IMR-90 (cell line): Measurements from ENCODE around the gene GPC6. TPM values are rescaled to one million over a fixed set of nuclear protein-coding genes. Genes with fewer than 3 reads are reported as not detected.

Experiments
- ATAC-seq: fragments of 200-7000 bp; cut with Tn5 transposase; 2 replicates; pipeline ENCODE4 v1.9.1; 2020; ENCODE audit warnings: low read depth, mild to moderate bottlenecking, moderate library complexity
- BruUV-seq: library from RNA; stranded (reverse); fragments of 400-500 nt; replicated peaks from 2 replicates; lab custom pipeline; 2021; lab: Mats Ljungman, UMichigan
- CTCF ChIA-PET: fragments of 300-600 bp; formaldehyde crosslinking; extraction: SDS; loops from one replicate; lab custom pipeline; 2021; ENCODE audit warnings: antibody characterized with exemption; lab: Yijun Ruan, JAX
- POLR2A ChIA-PET: fragments of 300-600 bp; sonication (Branson Sonifier 250); formaldehyde crosslinking; loops from one replicate; lab custom pipeline; 2022; ENCODE audit warnings: antibody characterized with exemption; ENCODE audit not compliant: unreplicated experiment; lab: Charles Lee
- DNase-seq: peaks from one replicate; pipeline ENCODE4 v3.0.0; 2013
- H2AFZ ChIP-seq: replicated peaks from 2 replicates; pipeline ENCODE3; 2013; ENCODE audit warnings: low read length, mild to moderate bottlenecking; ENCODE audit not compliant: poor library complexity
- H2AK5ac ChIP-seq: 2 replicates; pipeline ENCODE4 v1.6.1; 2013; ENCODE audit warnings: low read depth, low read length, inconsistent platforms
- H2AK9ac ChIP-seq: replicated peaks from 2 replicates; pipeline ENCODE3; 2013; ENCODE audit warnings: mild to moderate bottlenecking, low read depth, low read length, moderate library complexity; ENCODE audit not compliant: poor library complexity
- H2BK120ac ChIP-seq: 2 replicates; pipeline ENCODE4 v1.6.1; 2013; ENCODE audit warnings: low read depth, low read length, inconsistent platforms
- H2BK15ac ChIP-seq: 3 replicates; pipeline ENCODE4 v1.6.1; 2013; ENCODE audit warnings: low read depth, low read length, inconsistent platforms
- H2BK20ac ChIP-seq: 2 replicates; pipeline ENCODE4 v1.6.1; 2013; ENCODE audit warnings: low read depth, mild to moderate bottlenecking, inconsistent platforms, low read length, moderate library complexity
- H2BK5ac ChIP-seq: 2 replicates; pipeline ENCODE4 v1.6.1; 2013; ENCODE audit warnings: mild to moderate bottlenecking, low read depth, low read length, inconsistent platforms; ENCODE audit not compliant: poor library complexity, severe bottlenecking
- H3K14ac ChIP-seq: replicated peaks from 2 replicates; pipeline ENCODE4 v1.6.1; 2013; ENCODE audit warnings: low read depth, low read length, inconsistent platforms
- H3K18ac ChIP-seq: 2 replicates; pipeline ENCODE4 v1.6.1; 2013; ENCODE audit warnings: low read depth, low read length, control low read depth
- H3K23ac ChIP-seq: 2 replicates; pipeline ENCODE4 v1.6.1; 2013; ENCODE audit warnings: low read depth, low read length, inconsistent platforms
- H3K27ac ChIP-seq: 2 replicates; pipeline ENCODE4 v1.5.1; 2013; ENCODE audit warnings: mild to moderate bottlenecking, control low read depth, low read length; ENCODE audit not compliant: insufficient read depth
- H3K27me3 ChIP-seq: 2 replicates; pipeline ENCODE4 v1.6.1; 2013; ENCODE audit warnings: low read length; ENCODE audit not compliant: control insufficient read depth, insufficient read depth
- H3K36me3 ChIP-seq: 2 replicates; pipeline ENCODE4 v1.6.1; 2013; ENCODE audit warnings: low read length, mixed read lengths; ENCODE audit not compliant: control insufficient read depth, insufficient read depth
- H3K4ac ChIP-seq: 2 replicates; pipeline ENCODE4 v1.6.1; 2013; ENCODE audit warnings: low read depth, low read length, inconsistent platforms
- H3K4me1 ChIP-seq: 2 replicates; pipeline ENCODE4 v1.6.1; 2013; ENCODE audit warnings: low read length, mixed read lengths; ENCODE audit not compliant: control insufficient read depth, insufficient read depth
- H3K4me2 ChIP-seq: 2 replicates; pipeline ENCODE4 v1.6.1; 2013; ENCODE audit warnings: low read depth, mild to moderate bottlenecking, control low read depth, low read length, moderate library complexity
- H3K4me3 ChIP-seq: 2 replicates; pipeline ENCODE4 v1.5.1; 2013; ENCODE audit warnings: low read depth, mild to moderate bottlenecking, control low read depth, low read length, moderate library complexity; ENCODE audit not compliant: insufficient read depth
- H3K56ac ChIP-seq: 2 replicates; pipeline ENCODE4 v1.6.1; 2013; ENCODE audit warnings: low read length, inconsistent platforms; ENCODE audit not compliant: insufficient read depth; ENCODE audit errors: extremely low read depth
- H3K79me1 ChIP-seq, 2 experiments: 2 replicates each; pipeline ENCODE4 v1.6.1; 2013; ENCODE audit warnings: low read length in 2 of 2, inconsistent platforms in 1 of 2, low read depth in 1 of 2
- H3K9ac ChIP-seq: 2 replicates; pipeline ENCODE4 v1.6.1; 2013; ENCODE audit warnings: low read depth, low read length, control low read depth
- H3K9me1 ChIP-seq: 2 replicates; pipeline ENCODE4 v1.6.1; 2013; ENCODE audit warnings: low read length, inconsistent platforms; ENCODE audit not compliant: insufficient read depth
- H3K9me3 ChIP-seq: 2 replicates; pipeline ENCODE4 v1.6.1; 2013; ENCODE audit warnings: low read length; ENCODE audit not compliant: control insufficient read depth, insufficient read depth
- H4K20me1 ChIP-seq: 2 replicates; pipeline ENCODE4 v1.6.1; 2013; ENCODE audit warnings: low read length, inconsistent platforms; ENCODE audit not compliant: insufficient read depth
- H4K5ac ChIP-seq: 2 replicates; pipeline ENCODE4 v1.6.1; 2013; ENCODE audit warnings: mild to moderate bottlenecking, low read depth, low read length, control low read depth
- H4K8ac ChIP-seq, 2 experiments: 2 replicates each; pipeline ENCODE4 v1.6.1; 2013; ENCODE audit warnings: low read depth in 2 of 2, low read length in 2 of 2, control low read depth in 1 of 2, inconsistent platforms in 1 of 2
- H4K91ac ChIP-seq: 2 replicates; pipeline ENCODE4 v1.6.1; 2013; ENCODE audit warnings: low read depth, low read length, inconsistent platforms; ENCODE audit not compliant: insufficient read depth
- BHLHE40 ChIP-seq: fragments of 150-350 bp; IDR thresholded peaks from 2 replicates; pipeline ENCODE4 v1.6.1; 2016; ENCODE audit warnings: mild to moderate bottlenecking, low read depth, low read length
- CEBPB ChIP-seq: IDR thresholded peaks from 2 replicates; pipeline ENCODE4 v1.6.1; 2012; ENCODE audit warnings: low read depth, low read length, improper control_type of control experiment
- FOS ChIP-seq: fragments of 150-350 bp; IDR thresholded peaks from 2 replicates; pipeline ENCODE4 v1.6.1; 2016; ENCODE audit warnings: low read depth, low read length
- MAFK ChIP-seq: IDR thresholded peaks from 2 replicates; pipeline ENCODE4 v1.6.1; 2012; ENCODE audit warnings: low read depth, low read length, improper control_type of control experiment
- MAZ ChIP-seq: IDR thresholded peaks from 2 replicates; pipeline ENCODE4 v1.6.1; 2012; ENCODE audit warnings: low read depth, mild to moderate bottlenecking, low read length, improper control_type of control experiment, moderate library complexity, borderline replicate concordance
- MXI1 ChIP-seq: IDR thresholded peaks from 2 replicates; pipeline ENCODE4 v1.6.1; 2012; ENCODE audit warnings: low read depth, mild to moderate bottlenecking, low read length, moderate library complexity, borderline replicate concordance
- POLR2A ChIP-seq: IDR thresholded peaks from 2 replicates; pipeline ENCODE4 v1.6.1; 2012; ENCODE audit warnings: mild to moderate bottlenecking, low read depth, low read length
- RAD21 ChIP-seq: IDR thresholded peaks from 2 replicates; pipeline ENCODE4 v1.6.1; 2012; ENCODE audit warnings: low read length, improper control_type of control experiment
- RCOR1 ChIP-seq: IDR thresholded peaks from 2 replicates; pipeline ENCODE4 v1.6.1; 2012; ENCODE audit warnings: mild to moderate bottlenecking, low read length, improper control_type of control experiment; ENCODE audit not compliant: insufficient replicate concordance
- SMC3 ChIP-seq: fragments of 150-350 bp; IDR thresholded peaks from 2 replicates; pipeline ENCODE4 v1.6.1; 2016; ENCODE audit warnings: low read depth, mild to moderate bottlenecking, antibody characterized with exemption, low read length, moderate library complexity
- USF2 ChIP-seq: fragments of 150-350 bp; IDR thresholded peaks from 2 replicates; pipeline ENCODE4 v1.6.1; 2017; ENCODE audit warnings: mild to moderate bottlenecking, antibody characterized with exemption, low read length, low read depth
- dilution Hi-C: fragments of 300-500 bp; cut with HindIII; formaldehyde crosslinking; loops from one replicate; pipeline ENCODE4 v1.14.3; 2018; ENCODE audit warnings: low sequenced_read_pairs; ENCODE audit not compliant: unreplicated experiment
- in situ Hi-C: fragments of 300-500 bp; cut with MboI; formaldehyde crosslinking; loops from 3 replicates; pipeline ENCODE4 v1.14.3; 2019; ENCODE audit warnings: low sequenced_read_pairs, inconsistent platforms, mixed read lengths
- intact Hi-C: fragments of 100-400 bp; cut with micrococcal nuclease; formaldehyde crosslinking; loops from 2 replicates; pipeline ENCODE4 v1.10.0; 2022
- polyA plus RNA-seq, 3 experiments: library from polyadenylated mRNA; depleted of rRNA; stranded (reverse); fragments of >200 nt; gene quantifications; 2 replicates each; pipeline ENCODE4 v1.2.3, GENCODE V29; 2012; ENCODE audit warnings: low replicate concordance in 1 of 3
- total RNA-seq: library from RNA; depleted of rRNA; stranded (reverse); fragments of >200 nt; gene quantifications from 2 replicates; pipeline ENCODE4 v1.2.3, GENCODE V29; 2012
- TF ChIP-seq, protein P1 (sequence below): fragments of 150-350 bp; IDR thresholded peaks from 2 replicates; pipeline ENCODE4 v1.6.1; 2016; ENCODE audit warnings: low read depth, mild to moderate bottlenecking, low read length, moderate library complexity, borderline replicate concordance

GPC6 gene
- total and polyA plus RNA-seq, 2 of the 4 experiments (the other 2 are of a cell fraction): 14.9 to 39.4 TPM

GRCh38 chr13:94063096-94063495 lies 836.5 kb downstream of the GPC6 start:
- Histone ChIP-seq H4K5ac (no peak overlapping the region), H3K79me1 (no peaks in the 10 kb centered on the region), H2AK9ac (no peak overlapping the region), H3K56ac (no peak overlapping the region), H2BK5ac (no peak overlapping the region), H3K9ac (no peak overlapping the region), H3K18ac (0 out of 2 replicates have a peak overlapping the region, but pooled peaks have one; percentile 6), H3K4me2 (no peak overlapping the region), H3K4ac (no peak overlapping the region), H2BK15ac (no peak overlapping the region), H3K4me3 (no peak overlapping the region), H4K20me1 (no peaks in the 10 kb centered on the region), H4K91ac (no peak overlapping the region), H4K8ac (no peak overlapping the region), H3K23ac (no peak overlapping the region), H3K27me3 (no peaks in the 10 kb centered on the region), H3K4me1 (peaks cover 12% of the 10 kb centered on the region), H3K9me1 (peaks cover 9% of the 10 kb centered on the region), H2BK20ac (no peak overlapping the region), H2AK5ac (no peak overlapping the region), H2BK120ac (no peak overlapping the region), H3K9me3 (no peaks in the 10 kb centered on the region), H3K36me3 (no peaks in the 10 kb centered on the region), H2AFZ (no peak overlapping the region), H3K14ac (no peak overlapping the region; the same call in 1 of the 2 replicates), H3K27ac (no peak overlapping the region)
- ChIA-PET POLR2A (no interaction called here), CTCF (interaction anchor here (1.6 kb wide), 1 partner anchor 12 kb away, joined by 3 read pairs; no protein-coding TSS in a partner anchor)
- TF ChIP-seq MAZ (no peak), FOS (no peak), POLR2A (no peak), CEBPB (no peak), SMC3 (no peak), MAFK (no peak), RAD21 (no peak), BHLHE40 (no peak), USF2 (no peak), RCOR1 (no peak), MXI1 (no peak)
- TF ChIP-seq, protein P1, sequence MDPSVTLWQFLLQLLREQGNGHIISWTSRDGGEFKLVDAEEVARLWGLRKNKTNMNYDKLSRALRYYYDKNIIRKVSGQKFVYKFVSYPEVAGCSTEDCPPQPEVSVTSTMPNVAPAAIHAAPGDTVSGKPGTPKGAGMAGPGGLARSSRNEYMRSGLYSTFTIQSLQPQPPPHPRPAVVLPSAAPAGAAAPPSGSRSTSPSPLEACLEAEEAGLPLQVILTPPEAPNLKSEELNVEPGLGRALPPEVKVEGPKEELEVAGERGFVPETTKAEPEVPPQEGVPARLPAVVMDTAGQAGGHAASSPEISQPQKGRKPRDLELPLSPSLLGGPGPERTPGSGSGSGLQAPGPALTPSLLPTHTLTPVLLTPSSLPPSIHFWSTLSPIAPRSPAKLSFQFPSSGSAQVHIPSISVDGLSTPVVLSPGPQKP: no peak
- ATAC-seq: peak; percentile 50
- intact Hi-C loops: no loop called here
- DNase-seq: peak; percentile 85
- no TSS peak for BruUV-seq
- dilution Hi-C loops: no loop called here
- in situ Hi-C loops: no loop called here
